WTC11 (cell line): ENCODE results near the gene CFAP20. TPM values are rescaled to one million over a fixed set of nuclear protein-coding genes. Genes with fewer than 3 reads are reported as not detected.

Experiments
- ATAC-seq: fragments of 200-7000 bp; cut with Tn5 transposase; 2 replicates; pipeline ENCODE4 v1.10.0; 2021; ENCODE audit warnings: mild to moderate bottlenecking, moderate library complexity
- CTCF ChIA-PET: fragments of 300-600 bp; sonication (Branson Sonifier 250); formaldehyde crosslinking; loops from one replicate; lab custom pipeline; 2021; ENCODE audit warnings: antibody characterized with exemption; lab: Charles Lee
- POLR2A ChIA-PET: fragments of 350-600 bp; sonication (Branson Sonifier 250); formaldehyde crosslinking; loops from one replicate; lab custom pipeline; 2021; ENCODE audit warnings: antibody characterized with exemption; lab: Charles Lee
- DNase-seq: peaks from one replicate; pipeline ENCODE4 v3.0.0; 2021; ENCODE audit warnings: low spot score
- H3K27ac Mint-ChIP-seq: 2 replicates; pipeline ENCODE4 v1.8.0; 2021; ENCODE audit warnings: mixed read lengths
- H3K27me3 Mint-ChIP-seq: 2 replicates; pipeline ENCODE4 v1.8.0; 2021; ENCODE audit warnings: low read depth, mild to moderate bottlenecking, moderate library complexity, mixed read lengths
- H3K36me3 Mint-ChIP-seq: 2 replicates; pipeline ENCODE4 v1.8.0; 2021; ENCODE audit warnings: mixed read lengths
- H3K4me1 Mint-ChIP-seq: 2 replicates; pipeline ENCODE4 v1.8.0; 2022; ENCODE audit warnings: mixed read lengths
- H3K4me3 Mint-ChIP-seq: 2 replicates; pipeline ENCODE4 v1.8.0; 2021; ENCODE audit warnings: mild to moderate bottlenecking, moderate library complexity, mixed read lengths
- H3K9me3 Mint-ChIP-seq: 2 replicates; pipeline ENCODE4 v1.8.0; 2021; ENCODE audit warnings: mixed read lengths
- ESRRA ChIP-seq: sonication (generic); formaldehyde crosslinking; IDR thresholded peaks from 2 replicates; pipeline ENCODE4 v1.8.1; 2022; ENCODE audit warnings: mild to moderate bottlenecking, missing genetic modification reagents, borderline replicate concordance
- ETV6 ChIP-seq: sonication (generic); formaldehyde crosslinking; IDR thresholded peaks from 2 replicates; pipeline ENCODE4 v1.8.1; 2022; ENCODE audit warnings: mild to moderate bottlenecking, missing genetic modification reagents
- FOXJ3 ChIP-seq: sonication (generic); formaldehyde crosslinking; IDR thresholded peaks from 2 replicates; pipeline ENCODE4 v1.9.0; 2021; ENCODE audit warnings: missing genetic modification reagents, mild to moderate bottlenecking, borderline replicate concordance
- GTF2I ChIP-seq: fragments of 250-450 bp; sonication (Bioruptor Pico); conservative IDR thresholded peaks from 2 replicates; pipeline ENCODE4 v1.4.0; 2021; ENCODE audit warnings: mild to moderate bottlenecking
- IRF2 ChIP-seq: sonication (generic); formaldehyde crosslinking; IDR thresholded peaks from 2 replicates; pipeline ENCODE4 v1.8.0; 2022; ENCODE audit warnings: low read depth, missing genetic modification reagents, borderline replicate concordance
- JUN ChIP-seq: sonication (generic); formaldehyde crosslinking; IDR thresholded peaks from 2 replicates; pipeline ENCODE4 v1.8.0; 2023; ENCODE audit warnings: mild to moderate bottlenecking, missing genetic modification reagents
- MYBL2 ChIP-seq: sonication (generic); formaldehyde crosslinking; IDR thresholded peaks from 2 replicates; pipeline ENCODE4 v1.8.1; 2023; ENCODE audit warnings: mild to moderate bottlenecking, moderate library complexity, missing genetic modification reagents
- NR3C1 ChIP-seq: sonication (generic); formaldehyde crosslinking; conservative IDR thresholded peaks from 2 replicates; pipeline ENCODE4 v1.8.1; 2023; ENCODE audit warnings: low read depth, mild to moderate bottlenecking, missing genetic modification reagents
- RORB ChIP-seq: fragments of 250-450 bp; sonication (Bioruptor Pico); IDR thresholded peaks from 2 replicates; pipeline ENCODE4 v1.9.0; 2021; ENCODE audit warnings: mild to moderate bottlenecking
- SMAD3 ChIP-seq: sonication (generic); formaldehyde crosslinking; IDR thresholded peaks from 2 replicates; pipeline ENCODE4 v1.8.0; 2022; ENCODE audit warnings: missing genetic modification reagents, mild to moderate bottlenecking, borderline replicate concordance
- TEAD1 ChIP-seq: sonication (generic); formaldehyde crosslinking; IDR thresholded peaks from 2 replicates; pipeline ENCODE4 v1.8.0; 2022; ENCODE audit warnings: mild to moderate bottlenecking, missing genetic modification reagents
- TP53 ChIP-seq: sonication (generic); formaldehyde crosslinking; IDR thresholded peaks from 2 replicates; pipeline ENCODE4 v1.8.1; 2023; ENCODE audit warnings: mild to moderate bottlenecking, missing genetic modification reagents
- ZBTB21 ChIP-seq: sonication (generic); formaldehyde crosslinking; IDR thresholded peaks from 2 replicates; pipeline ENCODE4 v1.8.1; 2023; ENCODE audit warnings: mild to moderate bottlenecking, missing genetic modification reagents, borderline replicate concordance
- ZNF232 ChIP-seq: sonication (generic); formaldehyde crosslinking; IDR thresholded peaks from 2 replicates; pipeline ENCODE4 v1.8.0; 2022; ENCODE audit warnings: mild to moderate bottlenecking, missing genetic modification reagents
- ZNF263 ChIP-seq: sonication (generic); formaldehyde crosslinking; IDR thresholded peaks from 2 replicates; pipeline ENCODE4 v1.8.1; 2022; ENCODE audit warnings: low read depth, mild to moderate bottlenecking, moderate library complexity, missing genetic modification reagents
- ZNF423 ChIP-seq: fragments of 250-450 bp; sonication (Bioruptor Pico); IDR thresholded peaks from 2 replicates; pipeline ENCODE4 v2.1.2; 2022; ENCODE audit warnings: mild to moderate bottlenecking, moderate library complexity
- total RNA-seq: library from RNA; stranded (reverse); gene quantifications from 3 replicates; pipeline ENCODE4 v1.2.3, GENCODE V29; 2021
- TF ChIP-seq, protein P1 (sequence below): sonication (generic); formaldehyde crosslinking; IDR thresholded peaks from 2 replicates; pipeline ENCODE4 v1.8.1; 2022; ENCODE audit warnings: low read depth, missing genetic modification reagents, borderline replicate concordance
- TF ChIP-seq, protein P2 (sequence below): sonication (generic); formaldehyde crosslinking; IDR thresholded peaks from 2 replicates; pipeline ENCODE4 v1.8.1; 2022; ENCODE audit warnings: missing genetic modification reagents, borderline replicate concordance
- TF ChIP-seq, protein P3 (sequence below): sonication (generic); formaldehyde crosslinking; IDR thresholded peaks from 2 replicates; pipeline ENCODE4 v1.8.1; 2023; ENCODE audit warnings: mild to moderate bottlenecking, missing genetic modification reagents
- TF ChIP-seq, protein P4 (sequence below): fragments of 250-450 bp; sonication (Bioruptor Pico); conservative IDR thresholded peaks from 2 replicates; pipeline ENCODE4 v1.9.0; 2021; ENCODE audit warnings: mild to moderate bottlenecking
- TF ChIP-seq, protein P5 (sequence below): sonication (generic); formaldehyde crosslinking; IDR thresholded peaks from 2 replicates; pipeline ENCODE4 v1.8.0; 2023; ENCODE audit warnings: mild to moderate bottlenecking, missing genetic modification reagents
- TF ChIP-seq, protein P6 (sequence below): sonication (generic); formaldehyde crosslinking; IDR thresholded peaks from 2 replicates; pipeline ENCODE4 v1.8.1; 2023; ENCODE audit warnings: mild to moderate bottlenecking, missing genetic modification reagents, moderate library complexity

The CFAP20 gene
- total RNA-seq, 1 experiment from 2014 or later, result 41.9 TPM

DNA sequence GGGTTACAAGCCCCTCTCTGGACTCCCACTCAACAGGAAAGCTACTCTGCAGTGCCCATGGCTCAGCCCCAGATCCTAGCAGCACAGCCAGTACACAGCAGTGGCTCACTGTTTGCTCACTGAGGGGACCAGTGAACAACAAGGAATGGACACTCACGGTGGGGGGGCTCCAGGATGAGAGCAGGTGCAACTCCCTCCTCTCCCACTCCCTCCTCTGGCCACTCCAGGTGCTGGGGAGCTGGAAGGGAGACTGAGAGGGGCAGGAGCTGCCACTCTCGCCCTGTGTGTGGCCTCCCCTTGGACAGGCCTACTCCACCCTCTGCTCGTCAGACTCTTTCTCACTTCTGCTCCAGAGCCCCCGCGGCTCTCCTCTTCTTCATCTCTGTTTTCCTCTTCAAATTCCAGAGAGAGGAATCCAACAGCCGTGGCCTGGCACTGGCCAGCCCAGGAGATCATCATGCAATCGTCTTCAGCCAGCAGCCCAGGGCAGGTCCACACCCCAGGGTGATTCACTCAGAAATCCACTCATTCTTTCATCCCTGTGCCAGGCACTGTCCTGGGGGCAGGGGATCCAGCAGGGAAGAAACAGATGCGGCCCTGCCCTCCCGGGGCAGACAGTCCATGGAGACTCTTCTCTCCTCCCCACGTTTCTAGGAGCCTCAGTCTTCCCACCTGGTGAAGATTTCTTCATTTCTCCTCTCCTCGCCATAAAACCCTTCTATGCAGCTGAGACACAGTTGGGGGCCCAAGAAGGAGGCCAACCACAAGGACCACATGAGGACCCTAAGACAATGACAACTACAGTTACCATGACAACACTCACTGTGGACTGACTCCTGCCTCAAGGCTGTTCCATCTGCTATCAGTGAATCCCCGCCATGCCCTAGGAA is 30.7 kb downstream of the CFAP20 start:
- H3K27ac Mint-ChIP-seq, result no peak overlapping the region
- TF ChIP-seq ZNF263 (CRISPR knock-in tag), result no peak
- TF ChIP-seq ETV6, result no peak
- no peak for TF ChIP-seq TP53 (CRISPR knock-in tag)
- TF ChIP-seq NR3C1 (CRISPR knock-in tag), result no peak
- no peak for TF ChIP-seq RORB (CRISPR knock-in tag)
- TF ChIP-seq ZNF232 (CRISPR knock-in tag), result no peak
- no peak for TF ChIP-seq MYBL2
- TF ChIP-seq IRF2, result no peak
- no peak for TF ChIP-seq TEAD1
- no peak for TF ChIP-seq GTF2I (CRISPR knock-in tag)
- TF ChIP-seq ZBTB21, result no peak
- TF ChIP-seq, protein P1, sequence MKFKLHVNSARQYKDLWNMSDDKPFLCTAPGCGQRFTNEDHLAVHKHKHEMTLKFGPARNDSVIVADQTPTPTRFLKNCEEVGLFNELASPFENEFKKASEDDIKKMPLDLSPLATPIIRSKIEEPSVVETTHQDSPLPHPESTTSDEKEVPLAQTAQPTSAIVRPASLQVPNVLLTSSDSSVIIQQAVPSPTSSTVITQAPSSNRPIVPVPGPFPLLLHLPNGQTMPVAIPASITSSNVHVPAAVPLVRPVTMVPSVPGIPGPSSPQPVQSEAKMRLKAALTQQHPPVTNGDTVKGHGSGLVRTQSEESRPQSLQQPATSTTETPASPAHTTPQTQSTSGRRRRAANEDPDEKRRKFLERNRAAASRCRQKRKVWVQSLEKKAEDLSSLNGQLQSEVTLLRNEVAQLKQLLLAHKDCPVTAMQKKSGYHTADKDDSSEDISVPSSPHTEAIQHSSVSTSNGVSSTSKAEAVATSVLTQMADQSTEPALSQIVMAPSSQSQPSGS (CRISPR knock-in tag), result no peak
- no peak for TF ChIP-seq ESRRA (CRISPR knock-in tag)
- no peak for TF ChIP-seq FOXJ3 (CRISPR knock-in tag)
- TF ChIP-seq SMAD3, result no peak
- DNase-seq (no peak), ATAC-seq (no peak)
- ChIA-PET POLR2A (interaction anchor here (0.7 to 1.1 kb wide), 2 partner anchors 21 to 71 kb away, joined by 4 to 13 read pairs; no protein-coding TSS in a partner anchor), CTCF (interaction anchor here (0.6 to 6.4 kb wide), 22 partner anchors 10 to 454 kb away, joined by 3 to 92 read pairs (median 8); partner anchors contain the start of genes CFAP20 and CNGB1)
- no peaks in the 10 kb centered on the region for H3K9me3 Mint-ChIP-seq
- no peak overlapping the region for H3K4me3 Mint-ChIP-seq
- peaks cover 19% of the 10 kb centered on the region for H3K4me1 Mint-ChIP-seq
- H3K36me3 Mint-ChIP-seq, result no peaks in the 10 kb centered on the region
- H3K27me3 Mint-ChIP-seq, result peaks cover 2% of the 10 kb centered on the region

DNA sequence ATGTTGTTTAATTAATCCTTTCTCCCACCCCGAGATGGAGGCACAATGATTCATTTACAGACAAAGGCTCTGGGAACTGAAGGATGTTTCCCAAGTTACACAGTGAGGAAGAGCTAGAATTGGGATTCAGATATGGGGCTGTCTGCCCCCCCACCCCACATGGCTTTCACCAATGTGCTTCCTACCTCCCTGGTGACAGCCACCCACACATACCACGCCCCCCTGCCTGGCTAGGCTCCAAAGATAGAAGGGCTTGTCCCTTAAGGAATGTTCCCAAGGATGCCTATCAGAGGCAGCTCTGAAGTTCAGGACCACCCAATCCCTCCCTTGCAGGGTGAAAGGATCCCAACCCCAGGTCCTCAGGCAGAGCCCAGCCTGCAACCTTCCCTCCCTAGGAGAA is 32.9 kb downstream of the CFAP20 start:
- Mint-ChIP-seq H3K36me3 (no peaks in the 10 kb centered on the region), H3K4me3 (no peak overlapping the region), H3K9me3 (no peaks in the 10 kb centered on the region), H3K4me1 (peaks cover 15% of the 10 kb centered on the region), H3K27me3 (peaks cover 7% of the 10 kb centered on the region), H3K27ac (no peak overlapping the region)
- DNase-seq, result no peak
- TF ChIP-seq, protein P2, sequence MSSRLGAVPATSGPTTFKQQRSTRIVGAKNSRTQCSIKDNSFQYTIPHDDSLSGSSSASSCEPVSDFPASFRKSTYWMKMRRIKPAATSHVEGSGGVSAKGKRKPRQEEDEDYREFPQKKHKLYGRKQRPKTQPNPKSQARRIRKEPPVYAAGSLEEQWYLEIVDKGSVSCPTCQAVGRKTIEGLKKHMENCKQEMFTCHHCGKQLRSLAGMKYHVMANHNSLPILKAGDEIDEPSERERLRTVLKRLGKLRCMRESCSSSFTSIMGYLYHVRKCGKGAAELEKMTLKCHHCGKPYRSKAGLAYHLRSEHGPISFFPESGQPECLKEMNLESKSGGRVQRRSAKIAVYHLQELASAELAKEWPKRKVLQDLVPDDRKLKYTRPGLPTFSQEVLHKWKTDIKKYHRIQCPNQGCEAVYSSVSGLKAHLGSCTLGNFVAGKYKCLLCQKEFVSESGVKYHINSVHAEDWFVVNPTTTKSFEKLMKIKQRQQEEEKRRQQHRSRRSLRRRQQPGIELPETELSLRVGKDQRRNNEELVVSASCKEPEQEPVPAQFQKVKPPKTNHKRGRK (CRISPR knock-in tag), result no peak
- TF ChIP-seq, protein P3, sequence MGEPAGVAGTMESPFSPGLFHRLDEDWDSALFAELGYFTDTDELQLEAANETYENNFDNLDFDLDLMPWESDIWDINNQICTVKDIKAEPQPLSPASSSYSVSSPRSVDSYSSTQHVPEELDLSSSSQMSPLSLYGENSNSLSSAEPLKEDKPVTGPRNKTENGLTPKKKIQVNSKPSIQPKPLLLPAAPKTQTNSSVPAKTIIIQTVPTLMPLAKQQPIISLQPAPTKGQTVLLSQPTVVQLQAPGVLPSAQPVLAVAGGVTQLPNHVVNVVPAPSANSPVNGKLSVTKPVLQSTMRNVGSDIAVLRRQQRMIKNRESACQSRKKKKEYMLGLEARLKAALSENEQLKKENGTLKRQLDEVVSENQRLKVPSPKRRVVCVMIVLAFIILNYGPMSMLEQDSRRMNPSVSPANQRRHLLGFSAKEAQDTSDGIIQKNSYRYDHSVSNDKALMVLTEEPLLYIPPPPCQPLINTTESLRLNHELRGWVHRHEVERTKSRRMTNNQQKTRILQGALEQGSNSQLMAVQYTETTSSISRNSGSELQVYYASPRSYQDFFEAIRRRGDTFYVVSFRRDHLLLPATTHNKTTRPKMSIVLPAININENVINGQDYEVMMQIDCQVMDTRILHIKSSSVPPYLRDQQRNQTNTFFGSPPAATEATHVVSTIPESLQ (CRISPR knock-in tag), result no peak
- no peak for TF ChIP-seq NR3C1 (CRISPR knock-in tag)
- no peak for TF ChIP-seq ZNF423 (CRISPR knock-in tag)
- no peak for TF ChIP-seq IRF2
- TF ChIP-seq ZNF232 (CRISPR knock-in tag), result no peak
- TF ChIP-seq JUN (CRISPR knock-in tag), result no peak
- TF ChIP-seq, protein P4, sequence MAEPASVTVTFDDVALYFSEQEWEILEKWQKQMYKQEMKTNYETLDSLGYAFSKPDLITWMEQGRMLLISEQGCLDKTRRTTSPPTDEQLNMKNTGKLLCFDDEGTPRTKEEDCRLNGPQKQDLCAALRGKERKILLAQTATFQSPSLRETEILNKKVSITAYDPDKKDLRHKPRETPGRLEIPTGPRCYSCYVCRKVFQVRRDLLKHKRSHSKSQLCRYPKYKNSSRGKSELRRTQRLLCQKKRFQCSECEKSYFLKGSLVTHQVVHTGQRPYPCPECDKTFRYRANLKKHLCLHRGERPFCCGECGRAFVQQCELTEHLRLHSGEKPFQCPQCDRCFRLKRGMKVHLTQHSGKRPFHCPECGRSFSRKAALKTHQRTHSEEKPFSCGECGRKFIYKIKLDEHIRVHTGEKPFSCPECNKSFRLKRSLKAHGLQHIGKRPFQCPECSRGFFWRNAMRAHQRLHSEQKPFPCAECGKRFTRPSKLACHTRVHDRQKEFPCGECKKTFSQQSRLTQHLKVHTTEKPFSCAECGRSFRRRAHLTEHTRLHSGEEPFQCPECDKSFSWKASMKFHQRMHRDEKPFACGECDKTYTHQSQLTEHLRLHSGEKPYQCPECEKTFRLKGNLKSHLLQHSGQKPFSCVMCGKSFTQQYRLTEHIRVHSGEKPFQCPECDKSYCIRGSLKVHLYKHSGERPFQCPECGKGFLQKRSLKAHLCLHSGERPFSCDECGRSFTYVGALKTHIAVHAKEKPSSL (CRISPR knock-in tag), result no peak
- TF ChIP-seq, protein P5, sequence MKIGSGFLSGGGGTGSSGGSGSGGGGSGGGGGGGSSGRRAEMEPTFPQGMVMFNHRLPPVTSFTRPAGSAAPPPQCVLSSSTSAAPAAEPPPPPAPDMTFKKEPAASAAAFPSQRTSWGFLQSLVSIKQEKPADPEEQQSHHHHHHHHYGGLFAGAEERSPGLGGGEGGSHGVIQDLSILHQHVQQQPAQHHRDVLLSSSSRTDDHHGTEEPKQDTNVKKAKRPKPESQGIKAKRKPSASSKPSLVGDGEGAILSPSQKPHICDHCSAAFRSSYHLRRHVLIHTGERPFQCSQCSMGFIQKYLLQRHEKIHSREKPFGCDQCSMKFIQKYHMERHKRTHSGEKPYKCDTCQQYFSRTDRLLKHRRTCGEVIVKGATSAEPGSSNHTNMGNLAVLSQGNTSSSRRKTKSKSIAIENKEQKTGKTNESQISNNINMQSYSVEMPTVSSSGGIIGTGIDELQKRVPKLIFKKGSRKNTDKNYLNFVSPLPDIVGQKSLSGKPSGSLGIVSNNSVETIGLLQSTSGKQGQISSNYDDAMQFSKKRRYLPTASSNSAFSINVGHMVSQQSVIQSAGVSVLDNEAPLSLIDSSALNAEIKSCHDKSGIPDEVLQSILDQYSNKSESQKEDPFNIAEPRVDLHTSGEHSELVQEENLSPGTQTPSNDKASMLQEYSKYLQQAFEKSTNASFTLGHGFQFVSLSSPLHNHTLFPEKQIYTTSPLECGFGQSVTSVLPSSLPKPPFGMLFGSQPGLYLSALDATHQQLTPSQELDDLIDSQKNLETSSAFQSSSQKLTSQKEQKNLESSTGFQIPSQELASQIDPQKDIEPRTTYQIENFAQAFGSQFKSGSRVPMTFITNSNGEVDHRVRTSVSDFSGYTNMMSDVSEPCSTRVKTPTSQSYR (CRISPR knock-in tag), result no peak
- TF ChIP-seq, protein P6, sequence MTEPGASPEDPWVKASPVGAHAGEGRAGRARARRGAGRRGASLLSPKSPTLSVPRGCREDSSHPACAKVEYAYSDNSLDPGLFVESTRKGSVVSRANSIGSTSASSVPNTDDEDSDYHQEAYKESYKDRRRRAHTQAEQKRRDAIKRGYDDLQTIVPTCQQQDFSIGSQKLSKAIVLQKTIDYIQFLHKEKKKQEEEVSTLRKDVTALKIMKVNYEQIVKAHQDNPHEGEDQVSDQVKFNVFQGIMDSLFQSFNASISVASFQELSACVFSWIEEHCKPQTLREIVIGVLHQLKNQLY, result no peak
- TF ChIP-seq MYBL2, result no peak
- no peak for ATAC-seq
- ChIA-PET CTCF (interaction anchor here (1.2 to 6.4 kb wide), 17 partner anchors 8 to 86 kb away, joined by 3 to 92 read pairs (median 10); partner anchors contain the start of gene CFAP20), POLR2A (no interaction called here)
